DOHH2 (cell line): ENCODE data around the gene GRIN2D.

Experiments
- EZH2phosphoT487 ChIP-seq: fragments of 200-600 bp; sonication (generic); IDR thresholded peaks from 2 replicates; pipeline ENCODE4 v1.6.1; 2017; ENCODE audit warnings: borderline replicate concordance, mild to moderate bottlenecking, antibody characterized with exemption, low read length, moderate library complexity, mixed read lengths
- TF ChIP-seq, protein P1 (sequence below): fragments of 200-600 bp; sonication (generic); IDR thresholded peaks from one replicate; pipeline ENCODE4 v1.5.1; 2014; ENCODE audit warnings: antibody characterized with exemption, mild to moderate bottlenecking, low read depth, low read length; ENCODE audit not compliant: poor library complexity, severe bottlenecking

DNA sequence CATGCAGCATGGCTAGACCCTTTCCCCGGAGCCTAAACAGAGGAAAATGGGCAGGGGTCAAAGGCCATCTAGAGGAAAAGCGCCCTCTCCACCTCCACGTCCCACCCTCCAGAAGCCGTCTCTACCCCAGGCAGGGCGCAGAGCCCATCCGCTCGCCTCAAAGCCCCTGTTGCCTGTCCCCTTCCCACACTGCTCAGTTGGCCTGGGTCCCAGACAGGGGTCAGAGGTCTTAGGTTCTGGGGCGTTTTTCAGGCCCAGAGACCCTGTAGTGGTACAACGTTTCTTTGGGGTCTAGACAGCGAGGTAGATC, 30.0 kb upstream of the GRIN2D start:
- TF ChIP-seq, protein P1, sequence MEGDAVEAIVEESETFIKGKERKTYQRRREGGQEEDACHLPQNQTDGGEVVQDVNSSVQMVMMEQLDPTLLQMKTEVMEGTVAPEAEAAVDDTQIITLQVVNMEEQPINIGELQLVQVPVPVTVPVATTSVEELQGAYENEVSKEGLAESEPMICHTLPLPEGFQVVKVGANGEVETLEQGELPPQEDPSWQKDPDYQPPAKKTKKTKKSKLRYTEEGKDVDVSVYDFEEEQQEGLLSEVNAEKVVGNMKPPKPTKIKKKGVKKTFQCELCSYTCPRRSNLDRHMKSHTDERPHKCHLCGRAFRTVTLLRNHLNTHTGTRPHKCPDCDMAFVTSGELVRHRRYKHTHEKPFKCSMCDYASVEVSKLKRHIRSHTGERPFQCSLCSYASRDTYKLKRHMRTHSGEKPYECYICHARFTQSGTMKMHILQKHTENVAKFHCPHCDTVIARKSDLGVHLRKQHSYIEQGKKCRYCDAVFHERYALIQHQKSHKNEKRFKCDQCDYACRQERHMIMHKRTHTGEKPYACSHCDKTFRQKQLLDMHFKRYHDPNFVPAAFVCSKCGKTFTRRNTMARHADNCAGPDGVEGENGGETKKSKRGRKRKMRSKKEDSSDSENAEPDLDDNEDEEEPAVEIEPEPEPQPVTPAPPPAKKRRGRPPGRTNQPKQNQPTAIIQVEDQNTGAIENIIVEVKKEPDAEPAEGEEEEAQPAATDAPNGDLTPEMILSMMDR, result no peak
- no peak for TF ChIP-seq EZH2phosphoT487
